OCI-LY1 (cell line): Measurements from ENCODE around the gene CD276.

Experiments used
- H2AFZ ChIP-seq: fragments of 200-600 bp; sonication (generic), shearing (Covaris generic); 2 replicates; pipeline ENCODE4 v1.6.0; 2014; ENCODE audit warnings: antibody characterized with exemption, mild to moderate bottlenecking, low read length
- H3F3A ChIP-seq: fragments of 200-600 bp; sonication (generic), shearing (Covaris generic); 2 replicates; pipeline ENCODE4 v1.6.0; 2014; ENCODE audit warnings: mild to moderate bottlenecking, antibody characterized with exemption, low read length, moderate library complexity; ENCODE audit not compliant: insufficient read depth
- H3K27ac ChIP-seq: fragments of 200-600 bp; sonication (generic); 2 replicates; pipeline ENCODE4 v1.5.1; 2014; ENCODE audit warnings: low read length, mixed run types, mild to moderate bottlenecking, low read depth; ENCODE audit not compliant: poor library complexity, severe bottlenecking
- H3K27me3 ChIP-seq: fragments of 200-600 bp; sonication (generic); 2 replicates; pipeline ENCODE4 v1.6.0; 2014; ENCODE audit warnings: antibody characterized with exemption, mild to moderate bottlenecking, low read length, moderate library complexity; ENCODE audit not compliant: insufficient read depth
- H3K36me3 ChIP-seq: fragments of 200-600 bp; sonication (generic); 2 replicates; pipeline ENCODE4 v1.6.1; 2014; ENCODE audit warnings: mild to moderate bottlenecking, antibody characterized with exemption, low read length, moderate library complexity, mixed read lengths; ENCODE audit not compliant: insufficient read depth
- H3K4me1 ChIP-seq: fragments of 200-600 bp; sonication (generic); 2 replicates; pipeline ENCODE4 v1.5.1; 2014; ENCODE audit warnings: mild to moderate bottlenecking, low read length, moderate library complexity; ENCODE audit not compliant: insufficient read depth, severe bottlenecking
- H3K4me2 ChIP-seq: fragments of 200-600 bp; sonication (generic), shearing (Covaris generic); 2 replicates; pipeline ENCODE4 v1.6.1; 2014; ENCODE audit warnings: low read length
- H3K4me3 ChIP-seq: fragments of 200-600 bp; sonication (generic); 2 replicates; pipeline ENCODE4 v1.5.1; 2014; ENCODE audit warnings: low read length, low read depth, mild to moderate bottlenecking, mixed read lengths; ENCODE audit not compliant: poor library complexity, severe bottlenecking
- H3K79me2 ChIP-seq: fragments of 200-600 bp; shearing (Covaris generic); 2 replicates; pipeline ENCODE4 v1.6.1; 2016; ENCODE audit warnings: mixed run types, low read length, mixed read lengths; ENCODE audit not compliant: insufficient read depth
- H3K9ac ChIP-seq: fragments of 200-600 bp; sonication (generic), shearing (Covaris generic); 2 replicates; pipeline ENCODE4 v1.6.1; 2014; ENCODE audit warnings: mild to moderate bottlenecking, low read length, mixed read lengths
- H3K9me2 ChIP-seq: fragments of 200-600 bp; sonication (generic), shearing (Covaris generic); 2 replicates; pipeline ENCODE4 v1.6.1; 2014; ENCODE audit warnings: low read depth, mild to moderate bottlenecking, low read length, mixed read lengths
- H3K9me3 ChIP-seq: fragments of 200-600 bp; shearing (Covaris generic); 2 replicates; pipeline ENCODE4 v1.6.1; 2014; ENCODE audit warnings: low read length, mixed read lengths
- H4K20me1 ChIP-seq: fragments of 200-600 bp; sonication (generic), shearing (Covaris generic); 2 replicates; pipeline ENCODE4 v1.6.0; 2016; ENCODE audit warnings: mild to moderate bottlenecking, low read length; ENCODE audit not compliant: insufficient read depth
- CTCF ChIP-seq: fragments of 200-600 bp; sonication (generic), shearing (Covaris generic); IDR thresholded peaks from 2 replicates; pipeline ENCODE4 v1.5.1; 2017; ENCODE audit warnings: mild to moderate bottlenecking, antibody characterized with exemption, low read length, moderate library complexity, mixed read lengths
- EZH2 ChIP-seq: fragments of 200-600 bp; sonication (generic), shearing (Covaris generic); IDR thresholded peaks from 2 replicates; pipeline ENCODE4 v1.8.0; 2017; ENCODE audit warnings: borderline replicate concordance, mixed run types, mild to moderate bottlenecking, antibody characterized with exemption, low read length, moderate library complexity, mixed read lengths

The CD276 gene

GRCh38 chr15:73760330-73761329 lies 76.4 kb downstream of the CD276 start:
- Histone ChIP-seq H3K4me1 (no peaks in the 10 kb centered on the region), H3K27ac (no peak overlapping the region), H3K79me2 (no peaks in the 10 kb centered on the region), H3K4me2 (no peak overlapping the region), H3K4me3 (no peak overlapping the region), H3K9me2 (no peaks in the 10 kb centered on the region), H3K9ac (no peak overlapping the region), H3K36me3 (no peaks in the 10 kb centered on the region), H3K9me3 (no peaks in the 10 kb centered on the region), H3K27me3 (no peaks in the 10 kb centered on the region), H3F3A (no peaks in the 10 kb centered on the region), H2AFZ (no peak overlapping the region), H4K20me1 (no peaks in the 10 kb centered on the region)
- TF ChIP-seq EZH2: no peak
- no peak for TF ChIP-seq CTCF

- TF ChIP-seq EZH2 (no peak), CTCF (no peak)
- no peaks in the 10 kb centered on the region for H3K9me2 ChIP-seq
- no peak overlapping the region for H2AFZ ChIP-seq
- H3K27ac ChIP-seq: no peak overlapping the region
- H3K36me3 ChIP-seq: no peaks in the 10 kb centered on the region
- no peaks in the 10 kb centered on the region for H3K4me1 ChIP-seq
- H4K20me1 ChIP-seq: no peaks in the 10 kb centered on the region
- no peaks in the 10 kb centered on the region for H3K79me2 ChIP-seq
- H3K9ac ChIP-seq: no peak overlapping the region
- no peak overlapping the region for H3K4me3 ChIP-seq
- H3K27me3 ChIP-seq: no peaks in the 10 kb centered on the region
- no peak overlapping the region for H3K4me2 ChIP-seq
- no peaks in the 10 kb centered on the region for H3K9me3 ChIP-seq
- no peaks in the 10 kb centered on the region for H3F3A ChIP-seq
Measured at GRCh38 chr15:73763931-73764330, 79.7 kb downstream of the CD276 start.
